ENCODE measurements around the gene CALY.
A peak's percentile ranks its signal among the peaks of the same experiment; 100 is the strongest.

The CALY gene

GRCh38 chr10:133372507-133372906 lies 35.8 kb upstream of the CALY start:
- ChIA-PET CTCF (interaction anchor here (0.7 to 1.0 kb wide), 3 partner anchors 11 to 16 kb away, joined by 3 read pairs; no protein-coding TSS in a partner anchor), POLR2A (interaction anchor here (0.5 to 2.2 kb wide), 4 partner anchors 11 to 805 kb away, joined by 5 to 16 read pairs (median 7); no protein-coding TSS in a partner anchor)
- no peak overlapping the region for H3K27ac ChIP-seq (ENCODE audit: extremely low read depth, low read depth, low read length)
- peaks cover 0 to 36% of the 10 kb centered on the region in 2 experiments; a peak in 1 of 3 replicates for H3K36me3 ChIP-seq (ENCODE audit: control insufficient read depth in 2 of 2, insufficient read depth in 1 of 2, low read length in 2 of 2)
- peaks cover 9% of the 10 kb centered on the region for H3K4me1 ChIP-seq (ENCODE audit: control insufficient read depth, insufficient read depth, low read length)
- H3K9me3 ChIP-seq (ENCODE audit: control insufficient read depth, insufficient read depth, low read depth, low read length) = no peaks in the 10 kb centered on the region
- peak overlapping the region; percentile 91 for H3K4me3 ChIP-seq (ENCODE audit: low read depth, low read length)
- TF ChIP-seq REST (tag by site-specific recombination; IDR thresholded peaks at IDR 0.05) (no peak), ZNF354C (tag by site-specific recombination; IDR thresholded peaks at IDR 0.05; ENCODE audit: borderline replicate concordance, low read depth) (no peak), GLIS2 (tag by site-specific recombination; IDR thresholded peaks at IDR 0.05) (peak; percentile 46), GLIS1 (tag by site-specific recombination; IDR thresholded peaks at IDR 0.05) (peak; percentile 80), ZNF133 (tag by site-specific recombination; IDR thresholded peaks at IDR 0.05) (no peak), ZNF677 (tag by site-specific recombination; IDR thresholded peaks at IDR 0.05) (no peak), IKZF3 (tag by site-specific recombination; IDR thresholded peaks at IDR 0.05) (no peak), KLF16 (tag by site-specific recombination; IDR thresholded peaks at IDR 0.05) (no peak), ZNF792 (tag by site-specific recombination; IDR thresholded peaks at IDR 0.05) (no peak), ZNF561 (tag by site-specific recombination; IDR thresholded peaks at IDR 0.05; ENCODE audit: borderline replicate concordance) (no peak), YY2 (tag by site-specific recombination; IDR thresholded peaks at IDR 0.05) (no peak), ZNF843 (tag by site-specific recombination; IDR thresholded peaks at IDR 0.05) (no peak), ZBTB7A (tag by site-specific recombination; IDR thresholded peaks at IDR 0.05; ENCODE audit: low read depth) (no peak), ZSCAN23 (tag by site-specific recombination; IDR thresholded peaks at IDR 0.05) (no peak), GLI2 (tag by site-specific recombination; IDR thresholded peaks at IDR 0.05; ENCODE audit: borderline replicate concordance, low read depth) (no peak), SCRT1 (tag by site-specific recombination; IDR thresholded peaks at IDR 0.05; ENCODE audit: borderline replicate concordance) (no peak), ZBTB49 (tag by site-specific recombination; IDR thresholded peaks at IDR 0.05; ENCODE audit: low read depth) (no peak), ZNF701 (tag by site-specific recombination; IDR thresholded peaks at IDR 0.05) (no peak), ZNF645 (tag by site-specific recombination; IDR thresholded peaks at IDR 0.05) (no peak)
- TF ChIP-seq, protein P1, sequence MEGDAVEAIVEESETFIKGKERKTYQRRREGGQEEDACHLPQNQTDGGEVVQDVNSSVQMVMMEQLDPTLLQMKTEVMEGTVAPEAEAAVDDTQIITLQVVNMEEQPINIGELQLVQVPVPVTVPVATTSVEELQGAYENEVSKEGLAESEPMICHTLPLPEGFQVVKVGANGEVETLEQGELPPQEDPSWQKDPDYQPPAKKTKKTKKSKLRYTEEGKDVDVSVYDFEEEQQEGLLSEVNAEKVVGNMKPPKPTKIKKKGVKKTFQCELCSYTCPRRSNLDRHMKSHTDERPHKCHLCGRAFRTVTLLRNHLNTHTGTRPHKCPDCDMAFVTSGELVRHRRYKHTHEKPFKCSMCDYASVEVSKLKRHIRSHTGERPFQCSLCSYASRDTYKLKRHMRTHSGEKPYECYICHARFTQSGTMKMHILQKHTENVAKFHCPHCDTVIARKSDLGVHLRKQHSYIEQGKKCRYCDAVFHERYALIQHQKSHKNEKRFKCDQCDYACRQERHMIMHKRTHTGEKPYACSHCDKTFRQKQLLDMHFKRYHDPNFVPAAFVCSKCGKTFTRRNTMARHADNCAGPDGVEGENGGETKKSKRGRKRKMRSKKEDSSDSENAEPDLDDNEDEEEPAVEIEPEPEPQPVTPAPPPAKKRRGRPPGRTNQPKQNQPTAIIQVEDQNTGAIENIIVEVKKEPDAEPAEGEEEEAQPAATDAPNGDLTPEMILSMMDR (tag by site-specific recombination; IDR thresholded peaks at IDR 0.05) = no peak
- TF ChIP-seq, protein P2, sequence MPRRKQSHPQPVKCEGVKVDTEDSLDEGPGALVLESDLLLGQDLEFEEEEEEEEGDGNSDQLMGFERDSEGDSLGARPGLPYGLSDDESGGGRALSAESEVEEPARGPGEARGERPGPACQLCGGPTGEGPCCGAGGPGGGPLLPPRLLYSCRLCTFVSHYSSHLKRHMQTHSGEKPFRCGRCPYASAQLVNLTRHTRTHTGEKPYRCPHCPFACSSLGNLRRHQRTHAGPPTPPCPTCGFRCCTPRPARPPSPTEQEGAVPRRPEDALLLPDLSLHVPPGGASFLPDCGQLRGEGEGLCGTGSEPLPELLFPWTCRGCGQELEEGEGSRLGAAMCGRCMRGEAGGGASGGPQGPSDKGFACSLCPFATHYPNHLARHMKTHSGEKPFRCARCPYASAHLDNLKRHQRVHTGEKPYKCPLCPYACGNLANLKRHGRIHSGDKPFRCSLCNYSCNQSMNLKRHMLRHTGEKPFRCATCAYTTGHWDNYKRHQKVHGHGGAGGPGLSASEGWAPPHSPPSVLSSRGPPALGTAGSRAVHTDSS (tag by site-specific recombination; IDR thresholded peaks at IDR 0.05) = no peak
- TF ChIP-seq, protein P3, sequence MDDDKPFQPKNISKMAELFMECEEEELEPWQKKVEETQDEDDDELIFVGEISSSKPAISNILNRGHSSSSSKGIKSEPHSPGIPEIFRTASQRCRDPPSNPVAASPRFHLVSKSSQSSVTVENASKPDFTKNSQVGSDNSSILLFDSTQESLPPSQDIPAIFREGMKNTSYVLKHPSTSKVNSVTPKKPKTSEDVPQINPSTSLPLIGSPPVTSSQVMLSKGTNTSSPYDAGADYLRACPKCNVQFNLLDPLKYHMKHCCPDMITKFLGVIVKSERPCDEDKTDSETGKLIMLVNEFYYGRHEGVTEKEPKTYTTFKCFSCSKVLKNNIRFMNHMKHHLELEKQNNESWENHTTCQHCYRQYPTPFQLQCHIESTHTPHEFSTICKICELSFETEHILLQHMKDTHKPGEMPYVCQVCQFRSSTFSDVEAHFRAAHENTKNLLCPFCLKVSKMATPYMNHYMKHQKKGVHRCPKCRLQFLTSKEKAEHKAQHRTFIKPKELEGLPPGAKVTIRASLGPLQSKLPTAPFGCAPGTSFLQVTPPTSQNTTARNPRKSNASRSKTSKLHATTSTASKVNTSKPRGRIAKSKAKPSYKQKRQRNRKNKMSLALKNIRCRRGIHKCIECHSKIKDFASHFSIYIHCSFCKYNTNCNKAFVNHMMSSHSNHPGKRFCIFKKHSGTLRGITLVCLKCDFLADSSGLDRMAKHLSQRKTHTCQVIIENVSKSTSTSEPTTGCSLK (tag by site-specific recombination; IDR thresholded peaks at IDR 0.05) = no peak
- TF ChIP-seq, protein P4, sequence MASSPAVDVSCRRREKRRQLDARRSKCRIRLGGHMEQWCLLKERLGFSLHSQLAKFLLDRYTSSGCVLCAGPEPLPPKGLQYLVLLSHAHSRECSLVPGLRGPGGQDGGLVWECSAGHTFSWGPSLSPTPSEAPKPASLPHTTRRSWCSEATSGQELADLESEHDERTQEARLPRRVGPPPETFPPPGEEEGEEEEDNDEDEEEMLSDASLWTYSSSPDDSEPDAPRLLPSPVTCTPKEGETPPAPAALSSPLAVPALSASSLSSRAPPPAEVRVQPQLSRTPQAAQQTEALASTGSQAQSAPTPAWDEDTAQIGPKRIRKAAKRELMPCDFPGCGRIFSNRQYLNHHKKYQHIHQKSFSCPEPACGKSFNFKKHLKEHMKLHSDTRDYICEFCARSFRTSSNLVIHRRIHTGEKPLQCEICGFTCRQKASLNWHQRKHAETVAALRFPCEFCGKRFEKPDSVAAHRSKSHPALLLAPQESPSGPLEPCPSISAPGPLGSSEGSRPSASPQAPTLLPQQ (tag by site-specific recombination; IDR thresholded peaks at IDR 0.05) = no peak
